Adrenal gland (tissue), 12 donors: Measurements from ENCODE around the gene ZNF445. TPM values are rescaled to one million over a fixed set of nuclear protein-coding genes. Genes with fewer than 3 reads are reported as not detected.
"Not testable (repeated sequence)": the region's sequence is repeated elsewhere in the genome, so short reads cannot be mapped to it uniquely, and the experiment has no call there.

ENCODE experiments used
- DNase-seq, 7 donors: peaks; one replicate each; pipeline ENCODE4 v3.0.0-alpha.2; 2019 to 2020
- H3K27ac ChIP-seq, 5 donors: fragments of 200-600 bp; sonication (generic) in 4 of 5; 1 replicate in 3 of 5; 2 replicates in 2 of 5; pipeline versions ENCODE4 v1.5.1 to v1.8.0; 2016 to 2020; ENCODE audit warnings: mild to moderate bottlenecking in 1 of 5
- H3K27me3 ChIP-seq: fragments of 200-600 bp; 2 replicates; pipeline ENCODE4 v1.8.0; 2021
- H3K36me3 ChIP-seq, 2 donors: fragments of 200-600 bp; replicated peaks in 1 of 2; 1 replicate in 1 of 2; 2 replicates in 1 of 2; pipeline versions ENCODE4 v1.5.1 to v1.8.0; 2018 to 2022
- H3K4me1 ChIP-seq, 2 donors: fragments of 200-600 bp; replicated peaks in 1 of 2; 1 replicate in 1 of 2; 2 replicates in 1 of 2; pipeline versions ENCODE4 v1.5.1 to v1.8.0; 2018 to 2021
- H3K4me3 ChIP-seq, 4 donors: fragments of 200-600 bp; sonication (generic) in 3 of 4; one replicate each; pipeline ENCODE4 v1.5.1; 2016 to 2018
- H3K9me3 ChIP-seq, 3 donors: fragments of 200-600 bp; sonication (generic) in 1 of 3; replicated peaks in 1 of 3; 1 replicate in 2 of 3; 2 replicates in 1 of 3; pipeline versions ENCODE4 v1.5.1 to v1.8.0; 2016 to 2021
- CTCF ChIP-seq, 6 experiments: fragments of 450-650 bp in 4 of 6; fragments of 200-600 bp in 2 of 6; sonication (generic) in 1 of 6; IDR thresholded peaks; 1 replicate in 5 of 6; 2 replicates in 1 of 6; pipeline versions ENCODE4 v1.5.1 to v1.8.0; 2016 to 2021; ENCODE audit warnings: antibody characterized with exemption in 6 of 6, mild to moderate bottlenecking in 2 of 6, moderate library complexity in 1 of 6
- POLR2A ChIP-seq, 2 donors: fragments of 450-650 bp; IDR thresholded peaks; one replicate each; pipeline ENCODE4 v1.6.1; 2017; ENCODE audit warnings: antibody characterized with exemption in 2 of 2, mild to moderate bottlenecking in 2 of 2, moderate library complexity in 1 of 2
- WGBS, 4 donors: extraction: QIAGEN DNeasy Blood & Tissue Kit in 2 of 4; methylation state at CpG; one replicate each; pipeline versions ENCODE4 v1.1.5 to v1.1.7; 2013 to 2017; 5-methylcytosine and 5-hydroxymethylcytosine counted together
- intact Hi-C, 2 donors: fragments of 100-400 bp; cut with DNase I; formaldehyde crosslinking; loops; one replicate each; pipeline versions ENCODE4 v1.14.1 to v1.15.0; 2022 to 2023
- polyA plus RNA-seq, 3 donors: library from polyadenylated mRNA; stranded (reverse); fragments of 200-250 nt in 2 of 3; fragments of 350-450 nt in 1 of 3; fragmentation: Illumina TruSeq in 1 of 3; extraction: RNeasy Lipid Tissue Mini Kit (QIAGEN cat#74804) in 1 of 3; gene quantifications; one replicate each; pipeline ENCODE4 v1.2.3, GENCODE V29; 2013 to 2014
- total RNA-seq, 9 donors: library from RNA; depleted of rRNA in 4 of 9; stranded (reverse); fragments of >200 nt in 4 of 9; fragments of 120-200 nt in 1 of 9; fragmentation: NEBNext Ultra II Directional in 1 of 9; extraction: Animal tissue kit (Norgen Biotek cat#: 25700) in 1 of 9; gene quantifications; one replicate each; pipeline versions ENCODE4 v1.1.0 to v1.2.4, GENCODE V29; 2013 to 2023
- donor health status: healthy with polysubstance abuse.
- donor health status: Bipolar disorder and iron deficiency.
- donor health status: DM: yes; HTN: yes; CAD: no.
- donor health status: DM: no; HTN: no; CAD: no.
- donor health status: DM: no; HTN: no; CAD: no.
- donor health status: DM: yes; HTN: yes; CAD: no.

Gene ZNF445
- total and polyA plus RNA-seq, 12 donors = 2.6 to 21.1 (median 8.1) TPM

- intact Hi-C loops = no loop called here
- no peaks in the 10 kb centered on the region for H3K9me3 ChIP-seq
- DNase-seq = peak in 3 of 7 donors; percentile 4 to 15 (median 14)
- no peaks in the 10 kb centered on the region for H3K27me3 ChIP-seq
- H3K27ac ChIP-seq = no peak overlapping the region
- 84 to 93% (median 91%) methylated on average over 10 to 14 of the region's 14 CpGs for WGBS, 4 donors
- no peak overlapping the region for H3K4me3 ChIP-seq
- H3K36me3 ChIP-seq = no peaks in the 10 kb centered on the region
- no peaks in the 10 kb centered on the region for H3K4me1 ChIP-seq
- TF ChIP-seq POLR2A (IDR thresholded peaks at IDR 0.05) = no peak
- no peak for TF ChIP-seq CTCF (IDR thresholded peaks at IDR 0.05)
These were observed 57.4 kb downstream of the ZNF445 start for GRCh38 chr3:44419923-44420650.

- Histone ChIP-seq H3K4me1 (no peaks in the 10 kb centered on the region), H3K4me3 (no peak overlapping the region), H3K36me3 (no peaks in the 10 kb centered on the region), H3K9me3 (no peaks in the 10 kb centered on the region), H3K27me3 (no peaks in the 10 kb centered on the region), H3K27ac (no peak overlapping the region)
- DNase-seq = peak in 3 of 7 donors; percentile 9 to 35 (median 10)
- intact Hi-C loops = no loop called here
- 77 to 90% (median 78%) methylated on average over 2 to 11 of the region's 11 CpGs for WGBS, 4 donors
- TF ChIP-seq CTCF (IDR thresholded peaks at IDR 0.05) = no peak
These were observed 58.2 kb downstream of the ZNF445 start for GRCh38 chr3:44419116-44419922.

GRCh38 chr3:44418549-44418948, 58.9 kb downstream of the ZNF445 start:
- intact Hi-C loops = no loop called here

GRCh38 chr3:44418118-44418517, 59.4 kb downstream of the ZNF445 start:
- WGBS, 4 donors = 89 to 98% (median 89%) methylated on average over 4 of the region's 4 CpGs
- intact Hi-C loops, H3K9me3 ChIP-seq, H3K4me3 ChIP-seq, H3K27me3 ChIP-seq, H3K4me1 ChIP-seq, H3K27ac ChIP-seq, H3K36me3 ChIP-seq: not testable (repeated sequence)
- DNase-seq = peak in 1 of 7 donors; percentile 0

More at GRCh38 chr3:44418549-44418948, 58.9 kb downstream of the ZNF445 start:
- Histone ChIP-seq H3K36me3 (no peaks in the 10 kb centered on the region), H3K9me3 (no peaks in the 10 kb centered on the region), H3K4me3 (no peak overlapping the region), H3K4me1 (no peaks in the 10 kb centered on the region), H3K27ac (no peak overlapping the region), H3K27me3 (no peaks in the 10 kb centered on the region)
- peak in 2 of 7 donors; percentile 13 to 17 for DNase-seq
- no peak for TF ChIP-seq POLR2A (IDR thresholded peaks at IDR 0.05)
- peak in 1 of 6 experiments; percentile 5 for TF ChIP-seq CTCF (IDR thresholded peaks at IDR 0.05)
- WGBS, 4 donors = 71 to 88% (median 77%) methylated on average over 2 of the region's 2 CpGs
